ENCODE data around the gene ITIH3.

The ITIH3 gene

DNA sequence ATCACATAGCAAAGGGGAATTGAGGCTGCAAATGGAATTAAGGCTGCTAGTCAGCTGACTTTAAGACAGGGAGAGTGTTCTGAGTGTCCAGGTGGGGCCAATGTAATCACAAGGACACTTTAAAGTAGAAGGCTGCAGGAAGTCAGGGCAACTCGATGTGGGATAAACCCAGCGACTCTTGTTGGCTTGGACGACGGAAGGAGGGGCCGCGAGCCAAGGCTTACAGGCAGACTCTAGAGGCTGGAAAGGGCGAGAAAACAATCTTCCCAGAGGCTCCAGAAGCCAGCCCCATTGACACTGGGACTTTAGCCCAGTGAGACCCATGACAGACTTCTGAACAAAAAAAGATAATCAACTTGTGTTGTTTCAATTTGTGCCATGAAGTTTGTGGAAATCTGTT lies 53.1 kb downstream of the ITIH3 start:
- TF ChIP-seq, protein P1, sequence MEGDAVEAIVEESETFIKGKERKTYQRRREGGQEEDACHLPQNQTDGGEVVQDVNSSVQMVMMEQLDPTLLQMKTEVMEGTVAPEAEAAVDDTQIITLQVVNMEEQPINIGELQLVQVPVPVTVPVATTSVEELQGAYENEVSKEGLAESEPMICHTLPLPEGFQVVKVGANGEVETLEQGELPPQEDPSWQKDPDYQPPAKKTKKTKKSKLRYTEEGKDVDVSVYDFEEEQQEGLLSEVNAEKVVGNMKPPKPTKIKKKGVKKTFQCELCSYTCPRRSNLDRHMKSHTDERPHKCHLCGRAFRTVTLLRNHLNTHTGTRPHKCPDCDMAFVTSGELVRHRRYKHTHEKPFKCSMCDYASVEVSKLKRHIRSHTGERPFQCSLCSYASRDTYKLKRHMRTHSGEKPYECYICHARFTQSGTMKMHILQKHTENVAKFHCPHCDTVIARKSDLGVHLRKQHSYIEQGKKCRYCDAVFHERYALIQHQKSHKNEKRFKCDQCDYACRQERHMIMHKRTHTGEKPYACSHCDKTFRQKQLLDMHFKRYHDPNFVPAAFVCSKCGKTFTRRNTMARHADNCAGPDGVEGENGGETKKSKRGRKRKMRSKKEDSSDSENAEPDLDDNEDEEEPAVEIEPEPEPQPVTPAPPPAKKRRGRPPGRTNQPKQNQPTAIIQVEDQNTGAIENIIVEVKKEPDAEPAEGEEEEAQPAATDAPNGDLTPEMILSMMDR (IDR thresholded peaks at IDR 0.05; ENCODE audit: low read depth, low read length), result no peak
- H3K4me3 ChIP-seq (replicated peaks in 1 of 2; ENCODE audit: low read depth in 2 of 2, low read length in 2 of 2), result no peak overlapping the region
- no peak for DNase-seq (ENCODE audit: low read depth in 2 of 2)

DNA sequence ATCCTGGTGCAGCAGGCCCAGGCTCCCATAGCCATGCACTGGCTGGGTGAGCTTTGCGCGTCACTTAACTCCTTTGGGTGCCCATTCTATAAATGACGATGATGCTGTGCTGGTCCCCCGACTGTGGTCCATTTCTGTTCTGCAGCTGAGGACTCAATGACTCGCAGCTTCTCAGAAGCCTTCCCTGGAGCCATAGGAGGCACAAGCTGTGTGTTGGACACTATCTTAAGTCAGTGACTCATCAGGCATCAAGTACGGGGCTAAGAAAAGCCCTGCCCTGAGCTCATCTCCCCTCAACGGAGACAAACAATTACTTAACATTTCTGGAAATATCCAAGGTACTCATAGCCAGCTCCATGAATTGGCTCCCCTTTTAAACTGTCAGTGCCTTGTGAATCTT lies 54.0 kb downstream of the ITIH3 start:
- peak; percentile 53 to 69 for DNase-seq (ENCODE audit: low read depth in 2 of 2)
- no peak overlapping the region for H3K4me3 ChIP-seq (replicated peaks in 1 of 2; ENCODE audit: low read depth in 2 of 2, low read length in 2 of 2)
- TF ChIP-seq, protein P1 (IDR thresholded peaks at IDR 0.05; ENCODE audit: low read depth, low read length), result no peak

DNA sequence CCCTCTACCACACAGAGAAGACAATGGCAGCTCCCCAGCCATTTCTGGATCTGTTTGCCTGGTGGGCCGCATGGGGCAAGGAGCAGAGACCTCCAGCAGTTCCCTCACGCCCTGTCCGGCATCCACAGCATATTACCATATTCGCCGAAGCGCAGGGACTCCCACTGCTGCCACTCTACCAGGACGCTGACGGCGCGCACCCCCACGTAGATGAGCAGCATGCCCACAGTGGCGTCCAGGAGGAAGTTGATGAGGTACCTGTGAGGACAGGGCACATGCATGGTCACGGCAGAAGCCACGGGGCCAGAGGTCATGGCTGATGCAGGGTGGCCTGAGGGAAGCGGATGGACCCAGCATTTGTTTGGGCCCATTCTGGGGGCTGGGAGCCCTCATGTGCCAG lies 55.1 kb downstream of the ITIH3 start:
- TF ChIP-seq, protein P1 (IDR thresholded peaks at IDR 0.05; ENCODE audit: low read depth, low read length), result no peak
- no peak for DNase-seq (ENCODE audit: low read depth in 2 of 2)
- H3K4me3 ChIP-seq (replicated peaks in 1 of 2; ENCODE audit: low read depth in 2 of 2, low read length in 2 of 2), result no peak overlapping the region

DNA sequence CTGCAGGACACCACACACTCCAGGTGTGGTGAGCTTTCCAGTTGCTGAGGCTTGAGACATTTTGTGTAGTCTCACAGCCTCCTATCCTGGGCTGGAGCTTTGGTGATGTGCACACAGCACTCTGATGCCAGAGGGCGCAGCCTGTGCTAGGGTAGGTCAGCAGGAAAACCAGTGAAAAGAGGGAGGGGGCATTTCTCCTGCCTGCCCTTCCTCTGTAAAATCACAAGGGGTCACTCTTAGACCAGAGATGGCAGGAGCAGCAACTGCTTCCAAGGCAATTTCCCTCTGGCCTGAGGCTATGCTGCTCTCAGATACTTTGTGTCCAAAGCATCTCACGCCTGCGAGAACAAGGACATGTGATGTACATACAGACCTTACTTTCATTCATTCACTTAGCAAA lies 56.8 kb downstream of the ITIH3 start:
- TF ChIP-seq, protein P1 (IDR thresholded peaks at IDR 0.05; ENCODE audit: low read depth, low read length), result peak; percentile 41
- no peak overlapping the region for H3K4me3 ChIP-seq (replicated peaks in 1 of 2; ENCODE audit: low read depth in 2 of 2, low read length in 2 of 2)
- peak; percentile 31 to 55 for DNase-seq (ENCODE audit: low read depth in 2 of 2)

DNA sequence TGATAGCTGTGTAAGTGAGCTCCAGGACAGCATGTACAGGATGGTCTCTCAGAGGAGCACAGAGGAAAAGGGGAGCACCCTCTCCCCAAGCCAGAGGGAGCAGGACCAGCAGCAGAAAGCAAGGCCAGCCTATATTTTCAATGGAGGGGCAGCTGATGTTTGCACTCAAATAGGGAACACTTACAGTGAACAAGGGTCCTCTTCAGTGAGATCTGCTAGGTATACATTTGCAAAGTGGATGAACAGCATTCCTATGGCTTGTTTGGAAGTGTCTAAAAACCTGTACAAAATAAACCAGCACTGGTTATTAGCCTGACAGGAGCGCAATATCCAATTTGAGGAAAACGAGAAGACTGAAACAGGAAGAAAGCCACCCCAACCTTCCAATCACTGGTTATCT lies 57.8 kb downstream of the ITIH3 start:
- TF ChIP-seq, protein P1 (IDR thresholded peaks at IDR 0.05; ENCODE audit: low read depth, low read length), result no peak
- no peak for DNase-seq (ENCODE audit: low read depth in 2 of 2)
- no peak overlapping the region for H3K4me3 ChIP-seq (replicated peaks in 1 of 2; ENCODE audit: low read depth in 2 of 2, low read length in 2 of 2)

DNA sequence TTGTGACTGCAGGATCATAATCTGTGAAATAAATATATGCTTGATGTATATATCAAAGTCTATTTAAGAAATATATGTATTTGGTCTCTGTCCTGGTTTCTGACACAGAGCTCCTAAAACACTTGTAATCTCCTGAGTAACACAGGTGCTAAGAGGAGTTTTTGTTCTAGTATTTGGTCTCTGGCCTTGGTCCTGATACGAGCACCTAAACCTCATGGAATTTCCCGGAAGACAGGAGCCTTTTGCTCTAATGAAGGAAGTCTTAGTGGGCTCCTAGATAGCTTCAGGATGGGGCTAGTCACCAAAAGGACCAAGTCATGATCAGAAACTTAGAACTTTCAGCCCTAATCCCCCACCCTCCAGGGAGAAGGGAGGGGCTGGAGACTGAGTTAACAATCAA lies 59.4 kb downstream of the ITIH3 start:
- TF ChIP-seq, protein P1 (IDR thresholded peaks at IDR 0.05; ENCODE audit: low read depth, low read length), result no peak
- H3K4me3 ChIP-seq (replicated peaks in 1 of 2; ENCODE audit: low read depth in 2 of 2, low read length in 2 of 2), result no peak overlapping the region
- no peak for DNase-seq (ENCODE audit: low read depth in 2 of 2)

DNA sequence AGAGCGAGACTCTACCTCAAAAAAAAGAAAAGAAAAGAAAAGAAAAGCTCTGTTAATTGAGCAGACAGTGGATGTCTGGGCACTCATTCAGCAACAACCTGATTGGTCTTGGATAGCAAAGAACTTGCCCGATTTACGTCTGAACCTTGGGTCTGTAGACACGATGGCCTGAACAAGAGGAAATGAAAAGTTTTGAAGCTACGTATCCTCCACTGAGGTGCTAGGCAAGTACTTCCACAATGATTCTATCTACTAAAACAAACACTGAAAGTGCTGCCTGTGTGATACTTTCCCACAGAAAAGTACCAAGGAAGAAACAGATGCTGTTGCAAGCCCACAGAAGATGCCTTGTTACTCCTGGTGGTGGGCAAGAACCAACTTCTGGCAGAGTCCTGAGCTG lies 62.1 kb downstream of the ITIH3 start:
- H3K4me3 ChIP-seq (replicated peaks in 1 of 2; ENCODE audit: low read depth in 2 of 2, low read length in 2 of 2), result no peak overlapping the region
- TF ChIP-seq, protein P1 (IDR thresholded peaks at IDR 0.05; ENCODE audit: low read depth, low read length), result no peak
- DNase-seq (ENCODE audit: low read depth in 2 of 2), result no peak
